ENCODE data around the gene FDX2. TPM values are rescaled to one million over a fixed set of nuclear protein-coding genes. Genes with fewer than 3 reads are reported as not detected.

The FDX2 gene
- total and polyA plus RNA-seq, 2 of the 13 experiments (the other 11 are each of a cell fraction or from before 2014, with no cell fraction given) = 21.0 to 24.7 TPM

GRCh38 chr19:10295305-10295846, 20.4 kb downstream of the FDX2 start (continued):
- TF ChIP-seq, protein P1, sequence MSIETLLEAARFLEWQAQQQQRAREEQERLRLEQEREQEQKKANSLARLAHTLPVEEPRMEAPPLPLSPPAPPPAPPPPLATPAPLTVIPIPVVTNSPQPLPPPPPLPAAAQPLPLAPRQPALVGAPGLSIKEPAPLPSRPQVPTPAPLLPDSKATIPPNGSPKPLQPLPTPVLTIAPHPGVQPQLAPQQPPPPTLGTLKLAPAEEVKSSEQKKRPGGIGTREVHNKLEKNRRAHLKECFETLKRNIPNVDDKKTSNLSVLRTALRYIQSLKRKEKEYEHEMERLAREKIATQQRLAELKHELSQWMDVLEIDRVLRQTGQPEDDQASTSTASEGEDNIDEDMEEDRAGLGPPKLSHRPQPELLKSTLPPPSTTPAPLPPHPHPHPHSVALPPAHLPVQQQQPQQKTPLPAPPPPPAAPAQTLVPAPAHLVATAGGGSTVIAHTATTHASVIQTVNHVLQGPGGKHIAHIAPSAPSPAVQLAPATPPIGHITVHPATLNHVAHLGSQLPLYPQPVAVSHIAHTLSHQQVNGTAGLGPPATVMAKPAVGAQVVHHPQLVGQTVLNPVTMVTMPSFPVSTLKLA (IDR thresholded peaks at IDR 0.05) = no peak
- TF ChIP-seq ZBTB8A (CRISPR knock-in tag; IDR thresholded peaks at IDR 0.05; ENCODE audit: borderline replicate concordance, low read depth) (no peak), TEAD3 (CRISPR knock-in tag; optimal IDR thresholded peaks at IDR 0.05; ENCODE audit: borderline replicate concordance) (no peak), NR2F6 (IDR thresholded peaks at IDR 0.05) (no peak), NR2F6 (CRISPR knock-in tag; IDR thresholded peaks at IDR 0.05) (peak; percentile 35; the same call in 1 of the 2 replicates), RFXANK (CRISPR knock-in tag; IDR thresholded peaks at IDR 0.05) (no peak), ARID5B (CRISPR knock-in tag; IDR thresholded peaks at IDR 0.05) (0 out of 2 replicates have a peak, but pooled peaks have one; percentile 24), MTF1 (CRISPR knock-in tag; IDR thresholded peaks at IDR 0.05) (no peak), ZNF761 (CRISPR knock-in tag; conservative IDR thresholded peaks at IDR 0.05) (no peak), ZNF446 (CRISPR knock-in tag; IDR thresholded peaks at IDR 0.05) (no peak), EHMT2 (IDR thresholded peaks at IDR 0.05; ENCODE audit: borderline replicate concordance, low read depth, low read length) (no peak), ZFYVE20 (CRISPR knock-in tag; IDR thresholded peaks at IDR 0.05; ENCODE audit: borderline replicate concordance, low read depth) (no peak), KDM5B (CRISPR knock-in tag; IDR thresholded peaks at IDR 0.05; ENCODE audit: borderline replicate concordance) (no peak), KDM2A (CRISPR knock-in tag; IDR thresholded peaks at IDR 0.05; ENCODE audit: borderline replicate concordance, low read depth) (0 out of 2 replicates have a peak, but pooled peaks have one; percentile 45), NFKB2 (CRISPR knock-in tag; IDR thresholded peaks at IDR 0.05; ENCODE audit: borderline replicate concordance) (peak; percentile 17; the same call in 1 of the 2 replicates), KLF11 (CRISPR knock-in tag; IDR thresholded peaks at IDR 0.05) (no peak), NRL (CRISPR knock-in tag; IDR thresholded peaks at IDR 0.05; ENCODE audit: borderline replicate concordance) (0 out of 2 replicates have a peak, but pooled peaks have one; percentile 48), ZNF784 (CRISPR knock-in tag; IDR thresholded peaks at IDR 0.05; ENCODE audit: borderline replicate concordance) (no peak), PAX8 (CRISPR knock-in tag; IDR thresholded peaks at IDR 0.05; ENCODE audit: borderline replicate concordance) (no peak), ZBTB33 (CRISPR knock-in tag; IDR thresholded peaks at IDR 0.05) (peak; percentile 51; the same call in 1 of the 2 replicates), YEATS2 (CRISPR knock-in tag; IDR thresholded peaks at IDR 0.05; ENCODE audit: borderline replicate concordance) (0 out of 2 replicates have a peak, but pooled peaks have one; percentile 14), HNRNPUL1 (IDR thresholded peaks at IDR 0.05; ENCODE audit: low read depth, low read length) (no peak), FOXA3 (CRISPR knock-in tag; IDR thresholded peaks at IDR 0.05) (no peak)
